Ovary (tissue), 3 donors: ENCODE measurements around the gene TBCD.

ENCODE experiments used
- EP300 ChIP-seq: sonication (generic); formaldehyde crosslinking; IDR thresholded peaks from one replicate; pipeline ENCODE4 v1.6.1; 2017; ENCODE audit warnings: antibody characterized with exemption
- POLR2A ChIP-seq: fragments of 450-650 bp; IDR thresholded peaks from one replicate; pipeline ENCODE4 v1.6.1; 2017; ENCODE audit warnings: antibody characterized with exemption, mild to moderate bottlenecking, moderate library complexity
- TF ChIP-seq, protein P1 (sequence below), 3 donors: fragments of 450-650 bp in 2 of 3; fragments of 200-600 bp in 1 of 3; IDR thresholded peaks; one replicate each; pipeline versions ENCODE4 v1.5.1 to v1.8.0; 2016 to 2022; ENCODE audit warnings: antibody characterized with exemption in 3 of 3, mild to moderate bottlenecking in 1 of 3
- donor health status: DM: no; HTN: no; CAD: no.

DNA sequence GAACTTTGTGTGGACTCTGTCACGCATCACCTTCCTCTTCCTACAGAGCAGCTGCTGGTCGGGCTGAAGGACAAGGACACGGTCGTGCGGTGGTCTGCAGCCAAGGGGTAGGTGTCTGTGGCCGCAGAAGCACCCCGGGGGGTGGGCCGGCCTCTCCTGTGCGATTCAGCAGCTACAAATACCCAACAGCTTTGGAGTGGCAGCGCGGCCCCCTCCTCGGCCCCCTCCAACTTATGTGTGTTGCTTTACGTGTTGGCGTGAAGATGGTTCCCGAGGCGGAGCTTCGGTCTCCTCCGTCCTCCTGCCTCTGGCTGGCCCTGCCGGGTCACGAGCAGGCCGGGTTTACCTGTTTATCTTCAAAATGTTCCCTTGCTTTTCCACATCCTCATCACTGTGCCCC is 55.7 kb downstream of the TBCD start:
- TF ChIP-seq, protein P1, sequence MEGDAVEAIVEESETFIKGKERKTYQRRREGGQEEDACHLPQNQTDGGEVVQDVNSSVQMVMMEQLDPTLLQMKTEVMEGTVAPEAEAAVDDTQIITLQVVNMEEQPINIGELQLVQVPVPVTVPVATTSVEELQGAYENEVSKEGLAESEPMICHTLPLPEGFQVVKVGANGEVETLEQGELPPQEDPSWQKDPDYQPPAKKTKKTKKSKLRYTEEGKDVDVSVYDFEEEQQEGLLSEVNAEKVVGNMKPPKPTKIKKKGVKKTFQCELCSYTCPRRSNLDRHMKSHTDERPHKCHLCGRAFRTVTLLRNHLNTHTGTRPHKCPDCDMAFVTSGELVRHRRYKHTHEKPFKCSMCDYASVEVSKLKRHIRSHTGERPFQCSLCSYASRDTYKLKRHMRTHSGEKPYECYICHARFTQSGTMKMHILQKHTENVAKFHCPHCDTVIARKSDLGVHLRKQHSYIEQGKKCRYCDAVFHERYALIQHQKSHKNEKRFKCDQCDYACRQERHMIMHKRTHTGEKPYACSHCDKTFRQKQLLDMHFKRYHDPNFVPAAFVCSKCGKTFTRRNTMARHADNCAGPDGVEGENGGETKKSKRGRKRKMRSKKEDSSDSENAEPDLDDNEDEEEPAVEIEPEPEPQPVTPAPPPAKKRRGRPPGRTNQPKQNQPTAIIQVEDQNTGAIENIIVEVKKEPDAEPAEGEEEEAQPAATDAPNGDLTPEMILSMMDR (IDR thresholded peaks at IDR 0.05) = no peak
- no peak for TF ChIP-seq EP300
- no peak for TF ChIP-seq POLR2A
